Adrenal gland (tissue), 5 donors: ENCODE results near the gene CBX8.

Source experiments
- POLR2A ChIP-seq, 2 donors: fragments of 450-650 bp; IDR thresholded peaks; one replicate each; pipeline ENCODE4 v1.6.1; 2017; ENCODE audit warnings: antibody characterized with exemption in 2 of 2, mild to moderate bottlenecking in 2 of 2, moderate library complexity in 1 of 2
- TF ChIP-seq, protein P1 (sequence below), 6 experiments: fragments of 450-650 bp in 4 of 6; fragments of 200-600 bp in 2 of 6; sonication (generic) in 1 of 6; IDR thresholded peaks; 1 replicate in 5 of 6; 2 replicates in 1 of 6; pipeline versions ENCODE4 v1.5.1 to v1.8.0; 2016 to 2021; ENCODE audit warnings: antibody characterized with exemption in 6 of 6, mild to moderate bottlenecking in 2 of 6, moderate library complexity in 1 of 6
- donor health status: DM: no; HTN: no; CAD: no.

DNA sequence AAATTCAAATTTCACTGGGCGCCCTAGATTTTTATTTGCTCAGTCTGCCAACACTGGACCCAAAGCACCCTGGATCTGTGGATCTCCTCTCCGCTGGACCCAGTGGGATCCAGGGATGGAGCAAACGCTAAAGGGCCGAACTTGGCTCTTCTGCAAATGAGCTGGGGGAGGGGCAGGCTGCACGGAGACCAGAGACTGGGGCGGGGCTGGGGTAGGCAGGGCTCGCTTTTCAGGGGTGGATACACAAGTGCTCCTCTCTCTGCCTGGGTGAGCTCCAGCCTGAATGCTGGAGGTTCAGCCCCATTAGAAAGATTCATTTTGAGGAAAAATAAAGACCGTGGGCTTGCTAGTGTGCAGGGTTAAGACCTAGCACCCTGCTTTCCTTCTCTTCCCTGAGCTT lies 33.4 kb upstream of the CBX8 start:
- no peak for TF ChIP-seq POLR2A (IDR thresholded peaks at IDR 0.05)
- TF ChIP-seq, protein P1, sequence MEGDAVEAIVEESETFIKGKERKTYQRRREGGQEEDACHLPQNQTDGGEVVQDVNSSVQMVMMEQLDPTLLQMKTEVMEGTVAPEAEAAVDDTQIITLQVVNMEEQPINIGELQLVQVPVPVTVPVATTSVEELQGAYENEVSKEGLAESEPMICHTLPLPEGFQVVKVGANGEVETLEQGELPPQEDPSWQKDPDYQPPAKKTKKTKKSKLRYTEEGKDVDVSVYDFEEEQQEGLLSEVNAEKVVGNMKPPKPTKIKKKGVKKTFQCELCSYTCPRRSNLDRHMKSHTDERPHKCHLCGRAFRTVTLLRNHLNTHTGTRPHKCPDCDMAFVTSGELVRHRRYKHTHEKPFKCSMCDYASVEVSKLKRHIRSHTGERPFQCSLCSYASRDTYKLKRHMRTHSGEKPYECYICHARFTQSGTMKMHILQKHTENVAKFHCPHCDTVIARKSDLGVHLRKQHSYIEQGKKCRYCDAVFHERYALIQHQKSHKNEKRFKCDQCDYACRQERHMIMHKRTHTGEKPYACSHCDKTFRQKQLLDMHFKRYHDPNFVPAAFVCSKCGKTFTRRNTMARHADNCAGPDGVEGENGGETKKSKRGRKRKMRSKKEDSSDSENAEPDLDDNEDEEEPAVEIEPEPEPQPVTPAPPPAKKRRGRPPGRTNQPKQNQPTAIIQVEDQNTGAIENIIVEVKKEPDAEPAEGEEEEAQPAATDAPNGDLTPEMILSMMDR (IDR thresholded peaks at IDR 0.05): no peak
